Testis (tissue), 3 donors: ENCODE data around the gene ESF1. TPM values are rescaled to one million over a fixed set of nuclear protein-coding genes. Genes with fewer than 3 reads are reported as not detected.

Experiments
- DNase-seq: peaks from one replicate; pipeline ENCODE4 v3.0.0-alpha.2; 2019
- H3K27ac ChIP-seq, 2 donors: fragments of 200-600 bp; sonication (generic); one replicate each; pipeline ENCODE4 v1.5.1; 2019
- H3K27me3 ChIP-seq: fragments of 200-600 bp; sonication (generic); one replicate; pipeline ENCODE4 v1.5.1; 2019
- H3K36me3 ChIP-seq: fragments of 200-600 bp; sonication (generic); one replicate; pipeline ENCODE4 v1.5.1; 2017; ENCODE audit warnings: low read depth; ENCODE audit errors: missing control alignments
- H3K4me1 ChIP-seq: fragments of 200-600 bp; sonication (generic); one replicate; pipeline ENCODE4 v1.5.1; 2019
- H3K4me3 ChIP-seq, 2 donors: fragments of 200-600 bp; sonication (generic); one replicate each; pipeline ENCODE4 v1.5.1; 2017 to 2019
- H3K9me3 ChIP-seq: fragments of 200-600 bp; sonication (generic); one replicate; pipeline ENCODE4 v1.5.1; 2017
- CTCF ChIP-seq, 3 experiments: fragments of 450-650 bp in 2 of 3; fragments of 200-600 bp in 1 of 3; sonication (generic) in 1 of 3; IDR thresholded peaks; one replicate each; pipeline ENCODE4 v1.5.1; 2016 to 2019; ENCODE audit warnings: antibody characterized with exemption in 3 of 3, mild to moderate bottlenecking in 2 of 3, moderate library complexity in 1 of 3
- POLR2A ChIP-seq: fragments of 450-650 bp; IDR thresholded peaks from one replicate; pipeline ENCODE4 v1.6.1; 2017; ENCODE audit warnings: antibody characterized with exemption, mild to moderate bottlenecking, moderate library complexity
- WGBS, 2 donors: methylation state at CpG; one replicate each; pipeline ENCODE4 v1.1.5; 2018; 5-methylcytosine and 5-hydroxymethylcytosine counted together
- intact Hi-C: fragments of 100-400 bp; cut with DNase I; formaldehyde crosslinking; loops from one replicate; pipeline ENCODE4 v1.15.1; 2023; ENCODE audit warnings: low total_unique reads
- polyA plus RNA-seq: library from polyadenylated mRNA; stranded (reverse); fragments of 350-450 nt; fragmentation: Illumina TruSeq; extraction: RNeasy Lipid Tissue Mini Kit (QIAGEN cat#74804); gene quantifications from one replicate; pipeline ENCODE4 v1.2.3, GENCODE V29; 2014; ENCODE audit warnings: low read depth, low replicate concordance; ENCODE audit not compliant: insufficient read depth
- total RNA-seq, 2 donors: library from RNA; depleted of rRNA; stranded (reverse); fragments of >200 nt; gene quantifications; one replicate each; pipeline ENCODE4 v1.2.3, GENCODE V29; 2016

The ESF1 gene
- total and polyA plus RNA-seq, 3 donors from 2014 or later, result 4.5 to 21.7 (median 20.2) TPM

- H3K27ac ChIP-seq, result no peak overlapping the region
- intact Hi-C loops, result no loop called here
- H3K27me3 ChIP-seq, result no peaks in the 10 kb centered on the region
- H3K4me3 ChIP-seq, result no peak overlapping the region
- 52% methylated on average over 2 of the region's 2 CpGs for WGBS, 2 donors
- H3K36me3 ChIP-seq, result no peaks in the 10 kb centered on the region
- no peaks in the 10 kb centered on the region for H3K9me3 ChIP-seq
- TF ChIP-seq POLR2A, result no peak
- no peak for TF ChIP-seq CTCF (IDR thresholded peaks at IDR 0.05)
- DNase-seq, result no peak
- no peaks in the 10 kb centered on the region for H3K4me1 ChIP-seq
These were observed 113.2 kb downstream of the ESF1 start for GRCh38 chr20:13671512-13671911.

GRCh38 chr20:13670160-13670559 lies 114.6 kb downstream of the ESF1 start:
- H3K27me3 ChIP-seq, result no peaks in the 10 kb centered on the region
- TF ChIP-seq CTCF (IDR thresholded peaks at IDR 0.05), result no peak
- no peak for TF ChIP-seq POLR2A
- no peaks in the 10 kb centered on the region for H3K4me1 ChIP-seq
- no peaks in the 10 kb centered on the region for H3K36me3 ChIP-seq
- intact Hi-C loops, result no loop called here
- H3K9me3 ChIP-seq, result no peaks in the 10 kb centered on the region
- H3K4me3 ChIP-seq, result no peak overlapping the region
- no peak for DNase-seq
- no peak overlapping the region for H3K27ac ChIP-seq

- WGBS, 2 donors, result 57 to 69% methylated on average over 7 of the region's 7 CpGs
- no peaks in the 10 kb centered on the region for H3K9me3 ChIP-seq
- no peak for TF ChIP-seq POLR2A
- TF ChIP-seq CTCF (IDR thresholded peaks at IDR 0.05), result no peak
- no peak overlapping the region for H3K4me3 ChIP-seq
- no peaks in the 10 kb centered on the region for H3K4me1 ChIP-seq
- intact Hi-C loops, result no loop called here
- H3K36me3 ChIP-seq, result no peaks in the 10 kb centered on the region
- no peak overlapping the region for H3K27ac ChIP-seq
- no peaks in the 10 kb centered on the region for H3K27me3 ChIP-seq
- DNase-seq, result no peak
These were observed 118.9 kb downstream of the ESF1 start for GRCh38 chr20:13665709-13666395.

Other genes with a start within 250 kb of the ESF1 start
- gene TASP1, start 146.0 kb downstream of the ESF1 start, total RNA-seq, result 10 to 100 TPM; 13.1 to 14.4 TPM
- gene TASP1, start 146.0 kb downstream of the ESF1 start, polyA plus RNA-seq, result 10.5 TPM
- gene NDUFAF5, start 109 bp upstream of the ESF1 start, total RNA-seq, result 10 to 100 TPM; 32.9 to 36.4 TPM
- 50.5 TPM for gene NDUFAF5, start 109 bp upstream of the ESF1 start, polyA plus RNA-seq
- 1 to 10 TPM; 4.1 to 10.0 TPM for gene SEL1L2, start 205.7 kb upstream of the ESF1 start, total RNA-seq
- 9.5 TPM for gene SEL1L2, start 205.7 kb upstream of the ESF1 start, polyA plus RNA-seq
- gene MACROD2, start 210.6 kb upstream of the ESF1 start, total RNA-seq, result 10 to 100 TPM; 16.8 to 20.6 TPM
- gene MACROD2, start 210.6 kb upstream of the ESF1 start, polyA plus RNA-seq, result 12.6 TPM